HepG2 (cell line): ENCODE measurements around the gene ARPP19.
"Not testable (repeated sequence)": the region's sequence is repeated elsewhere in the genome, so short reads cannot be mapped to it uniquely, and the experiment has no call there.

ENCODE experiments used
- ETV5 ChIP-seq: IDR thresholded peaks from 2 replicates; pipeline ENCODE4 v1.6.1; 2018; ENCODE audit warnings: missing biosample characterization, missing genetic modification reagents, inconsistent platforms, borderline replicate concordance
- KDM5B ChIP-seq: sonication (generic); formaldehyde crosslinking; IDR thresholded peaks from 2 replicates; pipeline ENCODE4 v1.4.0; 2020; ENCODE audit warnings: missing genetic modification reagents, mild to moderate bottlenecking, borderline replicate concordance
- ZNF563 ChIP-seq: sonication (generic); formaldehyde crosslinking; IDR thresholded peaks from 2 replicates; pipeline ENCODE4 v1.8.0; 2022; ENCODE audit warnings: mild to moderate bottlenecking, moderate library complexity, missing genetic modification reagents

GRCh38 chr15:52574623-52575022 is 5.8 kb upstream of the ARPP19 start:
- TF ChIP-seq ETV5 (CRISPR knock-in tag); KDM5B; ZNF563 (CRISPR knock-in tag): not testable (repeated sequence)
